ENCODE data around the gene ACP1.
"Not testable (repeated sequence)": the region's sequence is repeated elsewhere in the genome, so short reads cannot be mapped to it uniquely, and the experiment has no call there.

Gene ACP1

DNA sequence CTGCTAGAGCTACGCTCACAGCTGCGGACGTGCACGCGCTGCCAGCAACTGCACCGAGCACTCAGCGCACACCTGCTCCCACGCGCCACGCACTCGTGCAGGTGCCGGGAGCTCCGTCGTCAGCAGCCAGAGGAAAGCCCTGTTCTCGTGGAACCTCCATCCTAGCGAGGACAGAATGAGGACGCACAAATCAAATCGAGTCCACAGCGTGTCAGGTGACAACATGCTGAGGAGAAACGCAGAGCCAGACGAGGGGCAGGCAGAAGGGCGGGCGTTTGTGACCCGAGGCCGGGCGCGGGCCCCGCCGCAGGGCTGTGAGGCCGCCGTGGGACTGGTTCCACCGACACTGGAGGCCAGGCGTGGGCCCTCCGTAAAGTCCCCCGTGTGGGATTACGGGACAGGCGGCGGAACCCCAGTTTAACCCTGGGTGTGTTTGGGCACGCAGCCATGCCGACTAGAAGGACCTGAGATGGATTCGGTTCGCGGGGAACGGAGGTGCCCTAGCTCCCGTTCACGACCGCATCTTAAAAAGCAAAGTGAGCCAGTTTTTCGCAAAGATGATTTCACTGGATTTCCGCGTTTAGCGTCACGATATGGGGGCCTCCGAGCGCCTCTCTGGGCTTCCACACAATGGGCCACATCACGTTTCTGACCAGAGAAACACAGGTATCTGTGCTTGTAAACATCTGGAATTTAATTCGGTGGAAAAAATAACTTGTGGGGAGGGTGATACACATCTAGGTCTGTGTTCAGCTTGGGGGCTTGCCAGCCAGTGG is 50.0 kb downstream of the ACP1 start:
- DNase-seq (ENCODE audit: low read depth) = no peak
- in situ Hi-C loops (cut with HindIII; ENCODE audit: low sequenced_read_pairs) = no loop called here
- H3K4me3 ChIP-seq (ENCODE audit: low read depth, low read length) = no peak overlapping the region
- TF ChIP-seq, protein P1, sequence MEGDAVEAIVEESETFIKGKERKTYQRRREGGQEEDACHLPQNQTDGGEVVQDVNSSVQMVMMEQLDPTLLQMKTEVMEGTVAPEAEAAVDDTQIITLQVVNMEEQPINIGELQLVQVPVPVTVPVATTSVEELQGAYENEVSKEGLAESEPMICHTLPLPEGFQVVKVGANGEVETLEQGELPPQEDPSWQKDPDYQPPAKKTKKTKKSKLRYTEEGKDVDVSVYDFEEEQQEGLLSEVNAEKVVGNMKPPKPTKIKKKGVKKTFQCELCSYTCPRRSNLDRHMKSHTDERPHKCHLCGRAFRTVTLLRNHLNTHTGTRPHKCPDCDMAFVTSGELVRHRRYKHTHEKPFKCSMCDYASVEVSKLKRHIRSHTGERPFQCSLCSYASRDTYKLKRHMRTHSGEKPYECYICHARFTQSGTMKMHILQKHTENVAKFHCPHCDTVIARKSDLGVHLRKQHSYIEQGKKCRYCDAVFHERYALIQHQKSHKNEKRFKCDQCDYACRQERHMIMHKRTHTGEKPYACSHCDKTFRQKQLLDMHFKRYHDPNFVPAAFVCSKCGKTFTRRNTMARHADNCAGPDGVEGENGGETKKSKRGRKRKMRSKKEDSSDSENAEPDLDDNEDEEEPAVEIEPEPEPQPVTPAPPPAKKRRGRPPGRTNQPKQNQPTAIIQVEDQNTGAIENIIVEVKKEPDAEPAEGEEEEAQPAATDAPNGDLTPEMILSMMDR (IDR thresholded peaks at IDR 0.05; ENCODE audit: low read depth, low read length, missing control alignments) = no peak

DNA sequence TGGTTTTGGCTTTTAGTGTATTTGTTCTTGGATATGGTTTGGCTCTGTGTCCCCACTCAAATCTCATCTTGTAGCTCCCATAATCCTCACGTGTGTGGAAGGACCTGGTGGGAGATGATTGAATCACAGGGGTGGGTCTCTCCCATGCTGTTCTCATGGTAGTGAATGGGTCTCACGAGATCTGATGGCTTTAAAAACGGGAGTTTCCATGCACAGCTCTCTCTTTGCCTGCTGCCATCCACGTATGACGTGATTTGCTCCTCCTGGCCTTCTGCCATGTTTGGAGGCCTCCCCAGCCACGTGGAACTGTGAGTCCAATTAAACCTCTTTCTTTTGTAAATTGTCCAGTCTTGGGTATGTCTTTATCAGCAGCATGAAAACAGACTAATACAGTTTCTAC is 51.2 kb downstream of the ACP1 start:
- DNase-seq (ENCODE audit: low read depth); H3K4me3 ChIP-seq (ENCODE audit: low read depth, low read length); in situ Hi-C loops (cut with HindIII; ENCODE audit: low sequenced_read_pairs): not testable (repeated sequence)

DNA sequence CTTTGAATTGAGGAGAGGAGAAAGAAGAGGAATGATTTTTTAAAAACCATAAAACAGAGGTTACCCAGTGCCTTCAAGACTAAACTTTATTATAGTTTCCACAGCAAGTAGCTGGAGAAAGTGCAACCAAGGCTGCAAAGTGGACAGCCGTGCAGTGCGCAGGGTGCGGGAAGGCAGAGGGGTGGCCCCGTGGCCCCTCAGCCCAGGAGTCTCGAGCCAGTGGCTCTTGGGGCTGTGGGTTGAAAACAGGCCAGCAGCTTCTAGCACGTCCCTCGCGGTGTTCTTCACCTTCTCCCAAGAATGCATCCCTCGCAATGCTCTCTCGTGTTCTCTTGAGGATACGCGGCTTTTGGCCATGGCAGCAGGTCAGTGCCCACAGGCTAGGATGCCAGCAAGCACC is 51.6 kb downstream of the ACP1 start:
- no peak for DNase-seq (ENCODE audit: low read depth)
- TF ChIP-seq, protein P1 (IDR thresholded peaks at IDR 0.05; ENCODE audit: low read depth, low read length, missing control alignments) = no peak
- in situ Hi-C loops (cut with HindIII; ENCODE audit: low sequenced_read_pairs) = no loop called here
- H3K4me3 ChIP-seq (ENCODE audit: low read depth, low read length) = no peak overlapping the region

DNA sequence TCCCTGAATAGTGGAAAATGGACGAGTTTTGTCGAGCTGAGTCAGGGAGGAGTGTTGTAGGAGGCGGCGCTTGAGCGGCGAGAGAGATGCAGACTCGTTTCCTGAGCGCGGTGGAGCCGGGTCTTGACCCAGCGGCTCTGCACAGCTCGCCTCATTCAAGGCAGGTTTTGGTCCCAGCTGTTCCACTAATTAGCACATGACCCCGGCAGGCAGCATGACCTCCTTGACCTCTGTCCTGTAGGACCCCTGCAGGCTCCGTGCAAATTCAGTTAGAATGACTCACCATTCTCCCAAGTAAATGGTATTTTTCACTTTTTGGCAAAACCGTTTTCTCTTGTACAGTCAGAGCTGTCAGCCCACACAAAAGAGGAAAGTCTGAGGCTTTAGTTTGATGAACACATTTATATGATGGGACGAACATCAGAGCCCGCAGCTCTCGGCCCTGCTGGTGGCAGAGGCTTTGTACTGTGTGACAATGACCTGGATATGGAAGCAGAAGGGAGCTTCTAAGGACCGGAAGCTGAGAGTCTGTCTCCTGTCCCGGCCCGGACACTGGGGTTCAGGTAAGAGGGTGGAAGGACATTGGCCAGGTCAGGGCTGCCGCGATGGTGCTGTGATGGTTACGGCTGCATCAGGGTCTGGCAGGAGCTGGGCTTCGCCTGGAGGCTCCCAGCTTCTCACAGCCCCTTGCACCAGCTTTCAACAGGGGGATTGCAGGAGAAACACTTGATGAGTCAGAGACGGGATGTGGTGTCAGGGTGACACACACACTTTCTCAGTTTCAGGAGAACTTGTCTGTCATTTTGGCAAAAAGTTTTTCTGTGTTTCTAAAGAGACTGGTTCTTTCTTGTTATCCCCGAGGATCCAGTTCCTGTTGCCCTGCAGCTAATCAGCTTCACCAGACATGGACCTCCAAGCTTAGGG is 53.0 kb downstream of the ACP1 start:
- TF ChIP-seq, protein P1 (IDR thresholded peaks at IDR 0.05; ENCODE audit: low read depth, low read length, missing control alignments) = no peak
- in situ Hi-C loops (cut with HindIII; ENCODE audit: low sequenced_read_pairs) = no loop called here
- peak overlapping the region; percentile 13 for H3K4me3 ChIP-seq (ENCODE audit: low read depth, low read length)
- DNase-seq (ENCODE audit: low read depth) = peak; percentile 27

DNA sequence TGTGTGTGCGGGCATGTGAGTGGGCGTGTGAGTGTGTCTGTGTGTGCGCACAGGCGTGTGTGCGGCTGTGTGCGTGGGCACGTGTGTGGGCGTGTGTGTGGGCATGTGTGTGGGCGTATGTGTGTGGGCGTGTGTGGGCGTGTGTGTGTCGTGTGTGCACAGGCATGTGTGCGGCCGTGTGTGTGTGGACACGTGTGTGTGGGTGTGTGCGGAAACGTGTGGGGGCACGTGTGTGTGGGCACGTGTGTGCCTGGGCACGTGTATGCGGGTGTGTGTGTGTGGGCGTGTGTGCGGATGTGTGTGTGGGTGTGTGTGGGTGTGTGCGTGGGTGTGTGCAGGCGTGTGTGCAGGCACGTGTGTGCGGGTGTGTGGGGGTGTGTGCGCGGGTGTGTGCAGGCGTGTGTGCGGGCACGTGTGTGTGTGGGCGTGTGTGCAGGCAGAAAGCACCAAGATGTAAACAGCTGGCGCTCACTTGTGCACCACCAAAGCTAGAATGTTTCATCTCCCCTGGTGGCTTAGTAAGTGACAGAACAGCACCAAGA is 54.4 kb downstream of the ACP1 start:
- in situ Hi-C loops (cut with HindIII; ENCODE audit: low sequenced_read_pairs) = no loop called here
- TF ChIP-seq, protein P1 (IDR thresholded peaks at IDR 0.05; ENCODE audit: low read depth, low read length, missing control alignments) = no peak
- no peak overlapping the region for H3K4me3 ChIP-seq (ENCODE audit: low read depth, low read length)
- no peak for DNase-seq (ENCODE audit: low read depth)

DNA sequence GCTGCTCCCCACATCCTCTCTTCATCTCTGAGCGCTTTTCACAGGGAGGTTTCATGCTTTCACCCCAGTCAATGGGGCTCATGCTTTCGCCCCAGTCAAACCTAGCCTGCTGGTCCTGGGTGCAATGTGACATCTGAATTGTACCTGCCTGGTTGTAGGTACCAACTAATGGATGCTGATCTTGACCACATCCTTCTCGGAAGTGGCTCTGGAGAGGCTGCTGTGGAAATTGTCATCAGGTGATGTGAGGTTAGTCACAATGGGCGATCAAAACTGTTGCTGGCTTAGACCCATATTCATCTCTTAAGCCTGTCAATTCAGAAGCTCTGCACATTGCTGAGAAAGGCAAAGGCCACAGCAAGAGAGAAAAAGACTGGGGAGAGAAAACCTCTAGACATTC is 55.8 kb downstream of the ACP1 start:
- in situ Hi-C loops (cut with HindIII; ENCODE audit: low sequenced_read_pairs) = no loop called here
- no peak for DNase-seq (ENCODE audit: low read depth)
- TF ChIP-seq, protein P1 (IDR thresholded peaks at IDR 0.05; ENCODE audit: low read depth, low read length, missing control alignments) = no peak
- H3K4me3 ChIP-seq (ENCODE audit: low read depth, low read length) = no peak overlapping the region

Data from astrocyte of the cerebellum (primary cell).